ENCODE results near the gene ZNF77. TPM values are rescaled to one million over a fixed set of nuclear protein-coding genes. Genes with fewer than 3 reads are reported as not detected.
"Not testable (repeated sequence)": the region's sequence is repeated elsewhere in the genome, so short reads cannot be mapped to it uniquely, and the experiment has no call there.

Gene ZNF77
- total RNA-seq, 1 donor from 2014 or later: 6.4 TPM

DNA sequence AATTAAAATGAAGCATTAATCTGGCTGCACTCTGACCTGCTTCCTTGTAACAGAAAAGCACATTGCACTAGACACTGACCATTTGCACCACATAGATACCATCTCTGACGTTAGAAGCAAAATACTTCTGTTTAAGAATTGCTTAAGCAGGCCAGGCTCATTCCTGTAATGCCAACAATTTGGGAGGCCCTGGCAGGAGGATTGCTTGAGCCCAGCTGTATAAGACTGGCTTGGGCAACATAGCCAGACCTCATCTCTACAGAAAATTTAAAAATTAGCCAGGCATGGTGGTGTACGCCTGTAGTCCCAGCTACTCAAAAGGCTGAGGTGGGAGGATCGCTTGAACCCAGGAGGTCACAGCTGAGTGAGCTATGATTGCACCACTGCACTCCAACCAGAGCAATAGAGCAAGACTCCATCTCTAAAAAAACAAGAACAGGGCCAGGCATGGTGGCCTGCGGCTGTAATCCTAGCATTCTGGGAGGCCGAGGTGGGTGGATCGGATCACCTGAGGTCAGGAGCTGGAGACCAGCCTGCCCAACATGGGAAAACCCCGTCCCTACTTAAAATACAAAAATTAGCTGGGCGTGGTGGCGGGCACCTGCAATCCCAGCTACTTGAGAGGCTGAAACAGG, 25.5 kb upstream of the ZNF77 start:
- no peak for DNase-seq

DNA sequence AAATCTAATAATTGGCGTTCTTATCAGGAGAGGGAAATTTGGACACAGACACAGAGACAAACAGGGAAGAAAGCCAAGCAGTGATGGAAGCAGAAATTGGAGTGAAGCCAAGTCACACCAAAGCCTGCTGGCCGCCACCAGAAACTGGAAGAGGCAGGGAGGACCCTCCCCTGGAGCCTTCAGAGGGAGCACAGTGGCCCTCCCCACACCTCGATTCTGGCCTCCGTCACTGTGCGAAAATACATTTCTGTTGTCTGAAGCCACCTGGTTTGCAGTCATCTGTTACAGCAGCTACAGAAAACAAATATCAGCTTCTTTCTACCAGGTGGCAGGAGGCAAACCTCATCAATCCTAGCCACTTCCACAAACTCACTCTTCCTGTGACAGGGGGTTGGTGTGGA, 24.3 kb upstream of the ZNF77 start:
- DNase-seq: no peak

DNA sequence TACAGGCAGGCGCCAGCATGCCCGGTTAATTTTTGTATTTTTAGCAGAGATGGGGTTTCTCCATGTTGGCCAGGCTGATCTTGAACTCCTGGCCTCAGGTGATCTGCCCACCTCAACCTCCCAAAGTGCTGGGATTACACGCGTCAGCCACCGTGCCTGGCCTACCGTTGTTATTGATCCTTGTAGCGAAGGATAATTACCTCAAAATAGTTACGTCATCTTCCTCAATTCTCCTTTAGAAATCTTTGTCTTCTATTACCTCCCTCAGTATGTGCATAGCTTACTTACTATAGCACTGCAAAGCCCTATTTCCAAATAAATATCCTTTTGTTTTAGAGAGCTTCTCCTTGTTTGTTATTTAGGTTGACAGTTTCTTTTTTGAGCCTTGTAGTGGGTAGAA, 23.2 kb upstream of the ZNF77 start:
- no peak for DNase-seq

DNA sequence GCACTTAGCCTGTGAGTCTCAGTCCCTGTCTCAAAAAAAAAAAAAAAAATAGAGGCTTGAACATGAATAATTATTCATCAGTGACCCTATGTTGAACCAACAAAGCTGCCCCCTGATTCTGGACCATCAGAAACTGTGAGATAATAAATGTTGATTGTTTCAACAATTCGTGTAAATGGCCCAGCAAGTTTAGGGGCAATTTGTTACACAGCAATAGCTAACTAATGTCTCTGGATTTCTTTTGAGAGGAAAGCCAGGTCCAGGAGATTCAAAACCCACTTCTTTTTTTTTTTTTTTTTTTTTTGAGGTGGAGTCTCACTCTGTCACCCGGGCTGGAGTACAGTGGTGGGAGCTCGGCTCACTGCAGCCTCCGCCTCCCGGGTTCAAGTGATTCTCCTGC, 20.1 kb upstream of the ZNF77 start:
- DNase-seq: no peak

DNA sequence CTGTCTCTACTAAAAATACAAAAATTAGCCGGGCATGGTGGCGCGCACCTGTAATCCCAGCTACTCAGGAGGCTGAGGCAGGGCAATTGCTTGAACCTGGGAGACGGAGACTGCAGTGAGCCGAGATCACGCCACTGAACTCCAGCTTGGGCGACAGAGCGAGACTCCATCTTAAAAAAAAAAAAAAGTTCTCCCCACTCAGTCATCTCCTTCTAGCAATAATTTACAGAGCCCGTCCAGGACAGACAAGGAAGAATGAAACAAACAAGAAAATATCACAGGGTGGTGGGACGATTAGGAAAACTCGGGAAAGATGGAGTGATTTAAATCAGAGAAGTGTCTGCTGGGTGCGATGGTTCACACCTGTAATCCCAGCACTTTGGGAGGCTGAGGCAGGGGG, 18.9 kb upstream of the ZNF77 start:
- DNase-seq: not testable (repeated sequence)

DNA sequence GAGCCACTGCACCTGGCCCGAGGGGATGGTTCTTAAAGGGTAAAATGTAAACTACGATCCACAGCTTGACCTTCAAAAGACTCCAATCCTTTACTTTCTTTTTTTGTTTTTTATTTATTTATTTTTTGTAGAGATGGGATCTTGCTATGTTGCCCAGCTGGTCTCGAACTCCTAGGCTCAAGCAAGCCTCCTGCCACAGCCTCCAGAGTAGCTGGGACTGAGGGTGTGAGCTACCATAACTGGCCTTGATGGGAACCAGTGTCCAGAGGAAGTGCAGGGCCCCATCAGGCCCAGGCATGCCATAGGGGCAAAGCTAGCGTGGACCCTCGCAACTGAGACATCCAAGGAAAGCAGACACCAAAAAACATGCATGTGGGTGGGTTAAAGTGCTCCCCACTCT, 18.4 kb upstream of the ZNF77 start:
- no peak for DNase-seq

DNA sequence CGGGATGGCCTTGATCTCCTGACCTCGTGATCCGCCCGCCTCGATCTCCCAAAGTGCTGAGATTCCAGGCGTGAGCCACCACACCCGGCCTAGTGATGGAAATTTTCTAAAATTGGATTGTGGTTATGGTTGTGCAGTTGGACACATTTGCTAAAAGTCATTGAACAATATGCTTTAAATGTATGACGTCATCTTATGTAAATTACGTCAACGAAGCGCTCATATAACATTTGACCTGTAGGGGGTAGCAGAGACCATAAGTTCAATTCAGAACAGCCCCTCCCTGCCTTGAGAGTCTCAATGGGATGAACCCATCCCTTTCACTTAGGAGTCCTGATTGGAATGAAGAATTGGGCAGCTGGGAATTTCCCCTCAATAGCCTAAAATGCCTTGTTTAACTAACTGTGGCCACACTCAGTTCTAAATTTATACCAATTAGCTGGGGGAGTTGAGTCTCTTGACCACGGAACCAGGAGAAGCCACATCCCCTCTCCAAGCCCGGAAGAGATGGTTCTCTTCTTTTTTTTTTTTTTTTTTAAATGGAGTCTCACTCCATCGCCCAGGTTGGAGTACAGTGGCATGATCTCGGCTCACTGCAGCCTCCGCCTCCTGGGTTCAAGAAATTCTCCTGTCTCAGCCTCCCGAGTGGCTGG, 17.4 kb upstream of the ZNF77 start:
- DNase-seq: no peak

DNA sequence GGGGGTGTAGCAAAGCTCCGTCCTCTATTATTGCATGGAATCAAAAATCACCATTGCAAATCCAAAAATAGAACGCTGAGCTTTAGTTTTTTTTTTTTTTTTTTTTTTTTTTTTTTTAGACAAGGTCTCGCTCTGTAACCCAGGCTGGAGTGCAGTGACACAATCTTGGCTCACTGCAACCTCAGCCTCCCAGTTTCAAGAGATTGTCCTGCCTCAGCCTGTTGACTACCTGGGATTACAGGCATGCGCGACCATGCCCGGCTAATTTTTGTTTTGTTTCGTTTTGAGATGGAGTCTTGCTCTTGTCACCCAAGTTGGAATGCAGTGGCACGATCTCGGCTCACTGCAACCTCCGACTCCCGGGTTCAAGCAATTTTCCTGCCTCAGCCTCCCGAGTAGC, 15.3 kb upstream of the ZNF77 start:
- DNase-seq: no peak

DNA sequence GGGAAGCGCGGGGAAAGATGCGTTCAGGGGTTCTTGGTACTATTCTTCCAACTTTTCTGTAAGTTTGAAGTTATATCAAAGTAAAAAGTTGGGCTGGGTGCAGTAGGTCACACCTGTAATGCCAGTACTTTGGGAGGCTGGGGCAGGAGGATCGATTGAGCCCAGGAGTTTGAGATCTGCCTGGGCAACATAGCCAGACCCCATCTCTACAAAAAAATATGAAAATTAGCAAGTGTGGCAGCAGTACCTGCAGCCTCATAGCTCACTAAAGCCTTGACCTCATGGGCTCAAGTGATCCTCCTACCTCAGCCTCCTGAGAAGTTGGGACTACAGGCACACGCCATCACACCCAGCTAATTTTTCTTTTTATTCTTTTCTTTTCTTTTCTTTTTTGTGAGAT, 12.4 kb upstream of the ZNF77 start:
- DNase-seq: no peak

DNA sequence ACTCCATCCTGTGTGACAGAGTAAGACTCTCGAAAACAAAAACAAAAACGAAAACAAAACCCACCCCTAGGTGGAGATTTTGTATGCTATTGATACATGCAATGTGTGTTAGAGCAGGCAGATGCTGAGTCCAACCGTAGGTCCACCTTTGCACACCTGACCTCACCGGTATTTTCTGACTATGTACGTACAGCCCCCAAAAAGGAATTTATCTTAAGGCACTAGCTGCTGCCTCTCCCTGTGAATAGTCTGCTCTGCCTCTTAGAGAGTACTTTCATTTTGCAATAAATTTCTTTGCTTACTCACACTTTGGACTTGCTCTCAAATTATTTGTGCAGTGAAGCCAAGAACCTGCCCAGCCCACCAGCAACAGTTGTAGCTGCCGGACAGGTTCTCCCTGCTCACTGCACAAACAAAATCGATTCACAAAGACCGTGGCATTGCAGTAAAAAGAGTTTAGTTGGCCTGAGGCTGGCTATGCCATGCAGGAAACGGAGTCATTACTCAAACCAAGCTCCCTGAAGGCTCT, 8.2 kb upstream of the ZNF77 start:
- no peak for DNase-seq

DNA sequence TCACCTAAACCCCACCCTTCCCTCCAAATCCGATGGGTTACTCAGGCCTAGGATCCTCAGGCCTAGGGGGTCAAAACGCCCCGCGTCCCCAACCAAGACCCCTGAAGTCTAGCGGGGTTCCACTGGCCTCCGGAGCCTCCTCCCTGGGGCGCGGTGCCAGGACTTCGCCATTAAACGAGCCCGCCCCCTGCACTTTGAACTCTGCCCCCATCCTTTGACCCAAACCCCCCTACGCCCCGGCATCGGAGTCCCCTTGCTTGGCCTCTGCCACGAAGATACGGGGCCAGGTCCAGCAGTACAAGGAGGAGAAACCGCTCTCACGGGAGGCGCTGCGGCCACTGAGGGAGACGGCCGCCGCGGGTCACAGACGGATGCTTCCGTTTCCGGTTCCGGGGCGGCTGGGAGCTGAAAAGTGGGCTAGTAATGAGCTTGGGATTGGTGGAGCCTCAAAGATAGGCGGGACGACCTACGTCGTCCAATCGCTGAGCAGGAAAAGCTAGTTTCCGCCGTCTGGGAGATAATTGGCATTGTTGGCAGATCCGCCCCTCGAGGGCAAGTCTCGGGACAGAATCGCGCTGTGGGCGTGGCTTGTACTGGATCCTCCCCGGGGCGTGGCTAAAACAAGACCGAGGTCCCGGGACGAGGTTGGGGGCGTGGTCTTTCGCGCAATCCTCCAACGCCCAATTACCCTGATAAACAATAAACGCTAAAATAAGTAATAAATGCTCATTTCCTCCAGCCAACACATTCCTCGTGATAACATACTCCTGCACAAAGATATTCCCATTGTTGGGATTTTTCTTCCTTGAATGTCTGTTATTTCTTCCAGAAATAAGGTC, 5.7 kb upstream of the ZNF77 start:
- DNase-seq: peak; percentile 99

DNA sequence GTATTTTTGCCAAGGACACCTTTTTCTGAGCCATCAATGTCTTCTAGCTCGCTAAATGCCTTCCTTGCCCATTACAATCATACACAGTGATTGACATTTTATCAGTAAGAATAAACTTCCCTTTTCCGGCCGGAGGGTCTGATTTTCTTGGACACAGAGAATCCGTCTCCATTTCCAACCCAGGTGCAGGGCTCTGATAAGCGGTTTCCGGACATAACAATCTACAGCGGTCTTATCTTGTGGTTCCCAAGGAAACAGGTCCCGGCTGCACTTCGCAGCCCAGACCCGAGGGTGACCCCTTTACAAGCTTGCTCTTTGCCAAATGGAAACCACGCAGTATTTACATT, 5.1 kb upstream of the ZNF77 start:
- no peak for DNase-seq

DNA sequence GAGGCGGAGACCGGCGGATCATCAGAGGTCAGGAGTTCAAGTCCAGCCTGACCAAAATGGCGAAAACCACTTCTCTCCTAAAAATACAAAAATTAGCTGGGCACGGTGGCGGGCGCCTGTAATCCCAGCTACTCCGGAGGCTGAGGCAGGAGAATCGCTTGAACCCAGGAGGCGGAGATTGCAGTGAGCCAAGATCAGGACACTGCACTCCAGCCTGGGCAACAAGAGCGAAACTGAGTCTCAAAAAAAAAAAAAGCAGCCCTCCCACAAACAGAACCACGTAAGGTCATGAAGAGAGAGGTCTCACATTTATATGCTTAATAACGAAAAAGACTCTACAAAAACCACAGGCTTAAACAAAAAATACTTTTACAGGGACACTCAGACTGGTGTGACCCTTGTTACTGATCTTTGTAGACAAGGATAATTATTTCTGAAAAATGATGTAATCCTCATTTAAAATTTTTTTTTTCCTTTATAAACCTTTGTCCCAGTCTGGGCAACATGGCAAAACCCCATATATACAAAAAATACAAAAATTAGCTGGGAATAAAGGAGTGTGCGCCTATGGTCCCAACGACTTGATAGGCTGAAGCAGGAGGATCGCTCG, 909 bp upstream of the ZNF77 start:
- no peak for DNase-seq

DNA sequence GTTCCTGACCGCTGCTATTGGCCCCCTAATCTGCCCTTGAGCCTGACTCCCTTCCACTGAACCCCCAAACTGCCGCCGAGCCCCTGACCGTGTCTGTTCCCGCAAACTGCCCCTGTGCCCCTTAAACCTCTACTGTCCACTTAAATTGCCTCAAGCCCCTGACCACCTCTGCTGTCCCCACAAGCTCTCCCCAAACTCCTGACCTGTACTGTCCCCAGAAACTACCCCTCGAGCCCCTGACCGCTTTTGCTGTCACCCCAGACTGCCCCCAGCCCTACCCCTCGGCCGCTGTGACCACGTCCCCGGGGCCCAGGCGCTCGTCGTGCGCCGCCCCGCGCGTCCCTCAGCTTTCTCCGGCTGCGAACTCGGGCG, 382 bp downstream of the ZNF77 start:
- no peak for DNase-seq

DNA sequence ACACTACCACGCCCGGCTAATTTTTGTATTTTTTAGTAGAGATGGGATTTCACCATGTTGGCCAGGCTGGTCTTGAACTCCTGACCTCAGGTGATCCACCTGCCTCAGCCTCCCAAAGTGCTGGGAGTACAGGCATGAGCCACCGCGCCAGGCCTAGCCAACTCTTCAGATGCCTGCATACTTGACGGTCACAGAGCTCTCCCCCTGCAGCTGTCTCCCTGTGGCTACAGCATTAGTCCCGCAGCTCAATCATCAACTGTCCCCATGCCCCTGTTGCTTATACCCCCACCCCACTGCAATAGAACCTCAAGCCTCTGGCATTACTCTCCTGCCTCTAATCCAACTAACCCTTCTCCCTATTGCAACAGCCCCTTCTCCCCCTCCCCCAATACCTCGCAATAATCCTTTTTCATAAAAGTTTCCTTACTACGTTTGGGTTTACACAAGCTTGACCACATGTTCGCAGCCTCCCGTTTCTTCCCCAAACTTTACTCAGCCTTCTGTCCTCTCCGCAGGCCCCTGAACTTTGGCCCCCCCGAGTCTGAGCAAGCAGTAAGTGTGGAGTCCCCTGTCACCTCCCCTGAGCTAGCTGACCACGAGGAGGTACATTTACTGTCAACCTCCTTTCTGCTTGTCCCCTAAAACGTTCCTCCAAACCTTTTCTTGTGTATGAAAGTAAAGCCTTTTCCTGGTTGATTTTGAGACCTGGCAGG, 1.7 kb downstream of the ZNF77 start:
- DNase-seq: no peak

DNA sequence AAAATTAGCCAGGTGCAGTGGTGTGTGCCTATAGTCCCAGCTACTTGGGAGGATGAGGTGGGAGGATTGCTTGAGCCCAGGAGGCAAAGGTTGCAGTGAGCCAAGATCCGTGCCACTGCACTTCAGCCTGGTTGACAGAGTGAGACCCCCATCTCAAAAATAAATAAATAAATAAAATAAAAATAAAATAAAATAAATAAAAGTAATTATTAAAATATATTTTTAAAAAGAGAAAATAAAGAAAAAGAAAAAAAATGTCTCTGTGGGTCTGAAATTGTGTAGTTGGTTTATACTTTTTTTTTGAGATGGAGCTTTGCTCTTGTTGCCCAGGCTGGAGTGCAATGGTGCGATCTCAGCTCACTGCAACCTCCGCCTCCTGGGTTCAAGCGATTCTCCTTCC, 8.9 kb downstream of the ZNF77 start:
- not testable (repeated sequence) for DNase-seq

DNA sequence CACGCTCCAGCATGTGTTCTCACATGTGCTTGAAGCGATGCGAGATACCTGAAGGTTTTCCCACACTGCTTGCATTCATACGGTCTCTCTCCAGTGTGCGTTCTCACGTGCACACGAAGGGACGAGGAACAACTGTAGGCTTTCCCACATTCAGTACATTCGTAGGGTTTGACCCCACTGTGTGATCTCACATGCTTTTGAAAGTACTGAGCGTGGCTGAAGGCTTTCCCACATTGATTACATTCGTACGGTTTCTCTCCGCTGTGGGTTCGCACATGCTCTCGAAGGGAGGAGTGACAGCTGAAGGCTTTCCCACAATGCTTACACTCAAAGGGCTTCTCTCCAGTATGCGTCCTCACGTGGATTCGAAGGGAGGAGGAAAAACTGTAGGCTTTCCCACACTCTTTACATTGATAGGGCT, 11.3 kb downstream of the ZNF77 start:
- no peak for DNase-seq

DNA sequence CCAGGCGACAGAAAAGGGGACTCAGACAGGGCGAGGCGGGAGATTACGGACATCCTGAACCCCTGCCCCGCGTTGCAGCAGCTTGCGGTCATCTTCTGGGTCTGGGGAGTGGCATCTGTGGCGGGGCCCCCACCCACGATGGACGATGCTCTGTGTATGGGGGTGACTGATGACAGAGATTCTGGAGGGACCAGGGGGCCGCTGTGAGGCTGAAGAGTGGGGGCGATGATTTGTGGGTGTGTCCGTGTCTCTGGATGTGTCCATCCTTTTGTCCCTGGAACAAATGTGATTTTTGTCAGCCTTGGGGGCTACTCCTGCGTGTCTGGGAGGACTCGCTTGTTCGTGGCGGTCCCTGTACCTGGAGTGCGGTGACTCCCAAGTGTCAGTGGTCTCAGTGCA, 17.7 kb downstream of the ZNF77 start:
- DNase-seq: no peak

DNA sequence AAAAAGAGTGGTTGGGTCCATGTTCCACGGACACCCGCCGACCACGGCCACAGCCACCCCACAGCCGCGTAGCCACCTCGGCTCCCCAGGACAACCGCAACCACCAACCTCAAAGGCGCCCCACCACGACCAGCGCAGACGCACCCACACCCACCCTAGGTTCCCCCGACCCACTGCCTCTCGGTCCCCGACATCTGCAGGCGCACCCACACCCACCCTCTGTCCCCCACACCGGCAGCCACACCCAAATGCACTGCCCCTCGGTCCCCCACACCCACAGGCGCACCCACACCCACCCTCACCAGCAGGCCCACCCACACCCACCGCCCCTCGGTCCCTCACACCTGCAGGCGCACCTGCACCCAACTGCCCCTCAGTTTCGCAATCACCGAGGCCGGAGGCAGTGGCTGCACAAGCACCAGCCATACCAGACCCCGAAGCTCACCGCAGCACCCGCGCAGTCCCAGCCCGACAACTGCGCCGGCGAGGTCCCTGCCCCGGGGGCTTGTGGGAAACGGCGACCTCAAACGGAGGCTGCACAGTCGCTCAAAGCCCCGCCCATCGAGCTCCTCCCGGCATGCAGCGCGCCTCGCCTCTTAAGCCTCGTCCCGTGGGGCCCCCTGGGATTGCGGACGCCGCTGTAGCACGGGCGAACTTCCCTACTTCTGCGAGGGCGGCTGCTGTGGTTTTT, 18.3 kb downstream of the ZNF77 start:
- no peak for DNase-seq

DNA sequence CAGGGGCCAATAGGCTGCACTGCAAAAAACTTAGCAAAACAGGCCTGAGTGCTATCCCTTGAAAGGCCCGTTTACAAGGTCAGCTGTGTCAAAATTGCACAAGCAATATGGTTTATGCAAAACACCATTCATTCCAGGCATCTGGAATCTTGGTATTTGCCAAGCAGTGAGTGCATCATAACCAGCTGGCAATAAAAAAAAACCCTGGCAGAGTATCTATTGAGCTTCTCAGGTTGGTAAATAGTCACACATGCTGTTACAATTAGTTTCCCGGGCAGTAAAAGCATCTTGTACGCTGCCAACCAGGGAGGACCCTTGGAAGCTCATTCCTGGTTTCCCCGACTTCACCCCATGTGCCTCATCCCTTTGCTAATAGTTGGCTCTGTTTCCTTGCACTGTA, 21.3 kb downstream of the ZNF77 start:
- no peak for DNase-seq

DNA sequence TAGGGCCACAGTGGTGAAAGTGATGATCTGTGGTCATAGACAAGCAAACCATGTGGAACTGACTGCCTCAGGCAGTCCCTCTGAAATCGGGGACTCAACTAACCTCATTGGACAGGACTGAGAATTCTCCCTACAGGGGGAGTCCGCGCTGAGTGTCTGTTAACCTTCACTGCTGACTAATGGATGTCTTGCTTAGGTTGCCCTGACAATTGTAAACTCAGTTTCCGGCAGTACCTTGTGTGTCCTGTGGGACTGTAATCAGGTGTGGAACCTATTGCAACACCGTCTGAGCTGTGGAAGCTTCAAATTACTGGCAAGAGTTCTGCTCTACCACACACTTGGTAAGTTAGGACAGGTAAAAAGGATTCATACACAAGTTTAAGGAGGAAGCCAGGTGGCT, 21.8 kb downstream of the ZNF77 start:
- no peak for DNase-seq

All from occipital lobe (tissue), 2 donors.